SIG-M5 treated with dmso at 0.1 percent for 504 hours (cell line): ENCODE measurements around the gene DNM1.
"Not testable (repeated sequence)": the region's sequence is repeated elsewhere in the genome, so short reads cannot be mapped to it uniquely, and the experiment has no call there.

Experiments used
- DNase-seq: peaks from one replicate; lab custom pipeline; 2025; ENCODE audit not compliant: unreplicated experiment; lab: John Stamatoyannopoulos, UW

The DNM1 gene

GRCh38 chr9:128222880-128223670 lies 19.9 kb downstream of the DNM1 start:
- no peak for DNase-seq

GRCh38 chr9:128224877-128225276 lies 21.7 kb downstream of the DNM1 start:
- DNase-seq = no peak

- DNase-seq = no peak
Observed at GRCh38 chr9:128225770-128226411, 22.7 kb downstream of the DNM1 start.

- peak; percentile 44 for DNase-seq
Observed at GRCh38 chr9:128226412-128226801, 23.2 kb downstream of the DNM1 start.

GRCh38 chr9:128230897-128231296 lies 27.7 kb downstream of the DNM1 start:
- DNase-seq = not testable (repeated sequence)

- no peak for DNase-seq
Observed at GRCh38 chr9:128231638-128232527, 28.7 kb downstream of the DNM1 start.

GRCh38 chr9:128232528-128233428 lies 29.6 kb downstream of the DNM1 start:
- DNase-seq = no peak

- DNase-seq = no peak
Observed at GRCh38 chr9:128233817-128234406, 30.7 kb downstream of the DNM1 start.

GRCh38 chr9:128242124-128242523 lies 38.9 kb downstream of the DNM1 start:
- DNase-seq = no peak

- DNase-seq = no peak
Observed at GRCh38 chr9:128242828-128243214, 39.6 kb downstream of the DNM1 start.

GRCh38 chr9:128243215-128244018 lies 40.2 kb downstream of the DNM1 start:
- DNase-seq = no peak

GRCh38 chr9:128244091-128244836 lies 41.1 kb downstream of the DNM1 start:
- DNase-seq = no peak

GRCh38 chr9:128244837-128245231 lies 41.7 kb downstream of the DNM1 start:
- DNase-seq = peak; percentile 77

GRCh38 chr9:128245421-128246151 lies 42.4 kb downstream of the DNM1 start:
- no peak for DNase-seq

GRCh38 chr9:128246471-128246870 lies 43.3 kb downstream of the DNM1 start:
- no peak for DNase-seq

- no peak for DNase-seq
Observed at GRCh38 chr9:128247226-128247803, 44.1 kb downstream of the DNM1 start.

GRCh38 chr9:128249558-128249907 lies 46.4 kb downstream of the DNM1 start:
- no peak for DNase-seq
